HG02970 (cell line): ENCODE results near the gene EIPR1.
A peak's percentile ranks its signal among the peaks of the same experiment; 100 is the strongest.

Experiments
- ATAC-seq: cut with Tn5 transposase; IDR thresholded peaks from one replicate; pipeline ENCODE4 v1.9.1; 2021; ENCODE audit warnings: mild to moderate bottlenecking, moderate library complexity, moderate number of reproducible peaks; ENCODE audit not compliant: unreplicated experiment, low FRiP score

The EIPR1 gene

DNA sequence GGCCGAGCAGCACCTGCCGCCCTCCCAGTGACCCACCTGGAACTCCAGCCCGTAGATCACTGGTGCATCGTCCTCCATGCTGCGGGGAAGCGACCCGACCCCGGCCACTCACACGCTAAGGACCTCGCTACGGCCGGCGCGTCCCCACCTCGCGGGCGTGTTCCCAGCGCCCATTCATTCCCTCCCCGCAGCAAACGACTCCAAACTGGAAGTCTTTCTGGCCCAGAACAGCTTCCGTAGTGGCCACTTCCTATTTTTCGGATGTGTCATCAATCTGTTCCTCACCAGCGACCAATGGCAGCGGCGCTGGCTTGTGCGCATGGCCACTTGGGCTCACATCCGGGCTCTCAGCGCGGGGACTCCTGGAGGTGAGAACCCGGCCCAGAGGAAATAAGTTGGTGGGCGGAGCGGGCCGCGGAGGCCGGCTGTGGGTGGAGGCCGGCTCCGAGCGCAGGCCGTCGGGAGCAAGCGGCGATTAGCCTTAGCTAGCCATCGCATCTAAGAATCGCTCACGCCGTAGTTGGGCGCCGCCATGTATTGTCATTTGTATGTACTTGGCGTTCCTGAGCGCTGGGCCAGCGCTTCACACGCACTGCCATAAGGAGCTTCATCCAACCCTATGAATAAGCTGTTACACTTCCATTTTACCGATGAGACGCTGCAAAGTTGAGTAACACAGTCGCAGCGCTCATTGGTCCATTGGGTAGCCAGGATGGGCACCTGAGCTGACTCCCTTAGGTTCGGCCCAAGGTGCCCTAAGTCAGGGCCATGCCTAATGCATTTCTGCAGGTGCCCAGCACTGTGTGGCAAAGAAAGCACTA, at the start of gene EIPR1:
Gene EIPR1, minus strand, starts transcription at position 207 of the 821 bp plus-strand sequence. Its CDS starts 129 bp downstream, at position 78.
- peak; percentile 83 for ATAC-seq

DNA sequence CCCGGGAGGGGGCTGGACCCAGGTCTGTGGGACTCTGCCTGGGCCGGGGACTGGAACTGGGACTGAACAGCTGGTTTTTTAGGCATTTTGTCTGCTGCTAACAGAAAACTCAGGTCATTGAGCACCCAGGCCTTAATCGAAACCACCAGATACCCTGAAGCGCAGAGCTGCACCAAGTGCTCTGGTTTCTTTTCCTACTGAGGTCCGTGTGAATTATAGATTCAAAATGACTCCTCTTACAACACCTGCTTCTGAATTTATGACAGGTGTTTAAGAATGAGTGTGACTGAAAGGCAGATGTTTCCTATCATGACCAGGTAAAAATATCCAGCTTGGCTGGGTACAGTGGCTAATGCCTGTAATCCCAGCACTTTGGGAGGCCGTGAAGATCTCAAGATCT, 49.7 kb upstream of the EIPR1 start:
- ATAC-seq, result no peak

DNA sequence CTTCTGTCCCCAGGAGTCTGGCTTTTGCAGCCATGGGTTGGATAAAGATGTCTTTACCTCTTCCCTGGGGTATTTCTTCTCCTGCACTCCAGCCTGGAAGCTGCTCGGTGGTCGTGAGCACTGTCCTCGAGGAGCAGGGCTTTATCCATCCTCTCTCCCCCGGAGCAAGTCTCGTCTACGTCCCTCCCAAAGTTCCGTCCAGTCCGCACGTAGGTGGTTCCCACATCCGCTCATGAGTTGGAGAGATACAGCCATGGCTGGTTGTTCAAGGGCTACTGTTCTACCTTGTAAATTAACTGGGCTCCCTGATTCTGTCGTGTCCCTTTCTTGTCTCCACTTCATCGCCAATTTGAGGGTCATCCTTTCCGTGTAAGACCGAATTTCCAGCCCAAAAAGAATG, 49.0 kb upstream of the EIPR1 start:
- no peak for ATAC-seq

DNA sequence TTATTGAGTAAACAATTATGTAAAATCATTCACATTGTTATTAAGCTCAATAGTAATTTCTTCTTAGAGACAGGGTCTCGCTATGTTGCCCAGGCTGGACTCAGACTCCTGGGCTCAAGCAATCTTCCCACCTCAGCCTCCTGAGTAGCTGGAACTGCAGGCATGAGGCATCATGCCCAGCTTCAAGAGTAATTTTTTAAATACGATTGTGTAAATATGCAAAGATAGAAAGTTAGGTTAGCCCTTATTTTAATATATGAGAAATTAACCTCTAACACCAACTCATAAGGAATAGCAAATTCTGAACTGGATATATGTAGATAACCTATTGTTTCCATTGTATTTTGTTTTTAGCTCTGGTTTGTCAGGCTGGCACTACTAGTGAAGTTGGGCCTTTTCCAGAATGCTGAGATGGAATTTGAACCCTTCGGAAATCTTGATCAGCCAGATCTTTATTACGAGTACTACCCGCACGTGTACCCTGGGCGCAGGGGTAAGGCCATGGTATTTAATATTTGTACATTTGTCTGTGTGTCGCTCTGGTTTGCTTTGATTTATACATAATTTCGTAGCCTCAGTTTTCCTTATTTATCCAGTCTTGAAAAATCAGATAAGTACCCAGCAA, 46.7 kb upstream of the EIPR1 start:
- ATAC-seq, result no peak

DNA sequence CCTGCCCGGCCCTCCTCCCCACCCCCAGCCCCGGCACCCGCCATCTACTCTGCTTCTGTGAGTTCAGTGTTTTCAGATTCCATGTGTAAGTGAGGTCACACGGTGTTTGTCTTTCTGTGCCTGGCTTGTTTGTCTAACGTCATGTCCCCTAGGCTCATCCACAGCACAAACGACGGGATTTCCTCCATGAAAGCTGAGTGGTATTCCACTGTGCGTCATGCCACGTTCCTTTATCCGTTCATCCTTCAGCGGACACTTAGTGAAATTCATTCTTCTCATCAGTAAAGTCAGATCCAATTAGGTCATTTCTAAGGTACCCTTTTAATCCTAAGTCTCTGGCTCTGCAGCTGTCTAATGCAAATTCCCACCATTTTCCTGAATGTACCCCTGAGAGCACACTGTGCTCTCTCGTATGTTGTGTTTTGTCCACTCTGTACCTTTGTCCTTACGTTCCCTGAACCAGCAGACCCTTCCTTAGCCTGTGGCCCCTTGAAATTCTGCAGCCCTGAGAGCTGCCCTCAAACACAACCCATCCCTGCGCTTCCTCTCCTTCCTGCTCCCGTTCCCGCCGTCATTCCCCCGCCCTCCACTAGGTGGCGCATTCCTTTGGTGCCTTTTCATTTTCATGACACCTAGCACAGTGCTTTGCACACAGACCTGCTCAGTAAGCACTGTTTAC, 46.0 kb upstream of the EIPR1 start:
- no peak for ATAC-seq

DNA sequence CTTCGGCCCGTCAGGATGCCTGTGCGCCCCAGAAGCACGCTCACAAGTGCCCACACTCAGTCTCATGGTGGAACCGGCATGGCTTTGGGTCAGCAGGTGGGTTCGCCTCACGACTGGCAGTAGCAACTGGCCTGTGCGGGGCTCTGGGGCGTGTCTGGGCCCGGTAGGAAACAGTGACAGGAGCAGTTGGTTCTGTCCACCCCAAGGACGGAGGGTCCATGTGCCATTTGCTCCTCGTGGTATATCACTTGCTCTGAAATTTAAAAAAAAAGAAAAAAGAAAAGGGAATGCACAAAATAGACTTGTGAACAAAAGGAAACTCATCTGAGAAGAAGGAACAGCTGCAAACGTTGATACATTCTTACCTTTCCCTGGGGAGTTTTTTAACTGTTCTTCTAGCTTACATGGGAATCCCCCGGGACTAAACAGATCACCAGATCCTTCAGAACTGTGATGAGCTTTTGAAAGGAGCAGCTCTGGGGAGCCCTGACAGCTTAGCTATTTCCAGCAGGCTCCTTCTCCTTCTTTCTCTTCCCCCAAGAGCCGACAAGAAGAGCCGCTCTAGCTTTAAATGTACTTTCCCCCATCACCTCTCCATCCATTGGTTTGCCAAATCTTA, 44.7 kb upstream of the EIPR1 start:
- no peak for ATAC-seq

DNA sequence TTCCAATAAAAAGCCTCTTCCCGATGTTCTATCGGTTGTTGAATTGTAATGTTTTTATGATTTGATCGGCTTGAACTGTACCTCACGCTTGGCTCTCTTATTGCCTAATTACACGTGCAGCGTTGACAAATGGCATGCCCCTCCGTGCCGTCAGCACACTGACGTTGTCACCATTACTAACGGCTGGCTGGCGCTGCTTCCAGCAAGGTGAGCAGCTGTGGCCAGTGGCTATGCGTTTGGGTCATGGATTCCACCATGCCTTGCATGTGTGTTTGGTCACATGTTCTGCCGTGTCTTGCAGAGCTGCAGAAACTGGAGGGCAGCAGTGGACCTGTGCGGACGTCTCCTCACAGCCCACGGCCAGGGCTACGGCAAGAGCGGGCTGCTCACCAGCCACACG, 44.0 kb upstream of the EIPR1 start:
- ATAC-seq, result no peak

DNA sequence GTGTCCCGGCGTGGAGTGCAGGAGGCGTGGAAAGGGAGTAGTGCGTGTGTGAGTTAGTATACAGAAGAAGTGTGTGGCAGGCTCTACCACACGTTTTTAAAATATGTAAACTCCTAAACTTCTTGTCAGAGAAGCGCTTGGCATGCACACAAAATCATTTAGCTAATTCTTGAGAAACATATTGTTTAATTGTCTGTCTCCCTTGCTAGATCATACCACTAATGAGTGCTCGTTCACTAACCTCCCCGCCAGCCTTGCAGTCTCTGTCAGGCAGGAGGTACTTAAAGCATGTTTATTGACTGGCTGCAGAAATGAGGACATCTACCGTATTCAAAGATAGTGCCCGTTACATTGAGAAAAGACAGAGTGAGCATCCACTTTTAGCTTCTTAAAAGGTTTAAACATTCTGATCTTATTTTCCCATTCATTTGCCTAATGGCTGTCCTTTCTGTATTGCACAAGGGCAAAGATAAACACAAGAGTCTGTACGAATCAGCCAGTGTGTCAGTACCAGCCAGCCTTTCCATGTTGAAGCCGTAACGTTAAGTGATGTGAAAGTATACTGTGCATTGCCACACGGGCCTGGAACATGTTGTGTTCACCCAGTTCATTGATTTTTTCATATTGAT, 43.3 kb upstream of the EIPR1 start:
- ATAC-seq, result no peak

DNA sequence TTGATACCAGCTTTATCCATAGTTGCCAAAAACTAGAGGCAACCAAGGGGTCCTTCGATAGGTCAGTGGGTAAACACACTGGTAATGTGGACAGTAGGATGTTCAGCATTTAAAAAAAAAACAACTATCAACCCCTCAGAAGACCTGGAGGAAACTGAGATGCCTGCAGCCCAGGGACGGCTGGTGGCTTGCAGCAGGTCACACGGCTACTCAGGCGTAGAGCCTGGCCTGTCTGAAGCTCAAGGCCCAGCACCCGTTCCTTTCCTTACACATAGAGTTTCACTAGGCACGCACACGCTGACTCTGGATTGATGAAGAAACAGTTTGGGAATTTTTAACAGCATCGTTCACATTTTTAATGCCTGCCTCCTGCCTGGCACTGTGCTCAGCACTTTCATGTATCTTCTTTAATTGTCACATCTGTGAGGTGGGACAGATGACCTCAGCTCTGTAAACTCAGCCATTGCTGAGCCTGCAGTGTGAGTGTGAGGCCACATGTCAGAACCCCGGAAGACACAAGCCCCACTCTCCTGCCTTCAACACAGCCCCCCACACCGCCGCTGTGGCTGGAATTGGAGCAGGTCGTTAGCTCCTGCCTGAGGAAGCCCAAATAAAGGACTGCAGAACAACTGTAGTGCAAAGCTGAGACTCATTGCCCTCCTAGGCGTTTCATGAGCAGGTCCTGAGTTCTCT, 42.6 kb upstream of the EIPR1 start:
- no peak for ATAC-seq

DNA sequence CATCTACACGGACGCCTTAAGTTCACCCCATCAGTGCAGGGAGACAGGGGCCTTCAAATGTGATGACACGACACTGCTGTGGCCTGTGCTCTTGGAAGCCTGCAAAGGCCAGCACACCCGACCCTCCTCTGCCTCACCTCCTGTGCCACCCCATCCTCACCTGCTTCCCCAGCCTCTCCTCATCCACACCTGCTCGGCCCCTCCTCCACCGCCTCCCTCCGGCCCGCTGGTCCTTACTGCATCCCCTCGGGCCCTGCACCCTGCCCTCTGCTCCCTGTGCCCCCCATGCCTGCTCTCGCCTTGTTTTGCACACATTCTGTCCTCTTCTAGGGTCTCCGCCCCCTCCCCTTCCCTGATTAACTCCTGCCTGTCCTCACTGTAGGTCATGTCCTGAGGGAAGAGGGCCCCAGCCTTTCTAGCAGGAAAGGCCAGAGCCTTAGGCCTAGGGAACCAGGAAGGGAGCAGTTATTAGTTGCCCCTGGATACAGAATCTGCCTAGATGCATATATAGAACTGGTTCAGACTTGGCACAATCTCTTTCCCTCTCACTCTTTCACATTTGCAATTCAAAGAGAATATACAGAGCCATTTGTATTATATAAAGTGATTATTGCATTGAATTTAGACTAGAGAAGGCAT, 41.3 kb upstream of the EIPR1 start:
- ATAC-seq, result no peak

DNA sequence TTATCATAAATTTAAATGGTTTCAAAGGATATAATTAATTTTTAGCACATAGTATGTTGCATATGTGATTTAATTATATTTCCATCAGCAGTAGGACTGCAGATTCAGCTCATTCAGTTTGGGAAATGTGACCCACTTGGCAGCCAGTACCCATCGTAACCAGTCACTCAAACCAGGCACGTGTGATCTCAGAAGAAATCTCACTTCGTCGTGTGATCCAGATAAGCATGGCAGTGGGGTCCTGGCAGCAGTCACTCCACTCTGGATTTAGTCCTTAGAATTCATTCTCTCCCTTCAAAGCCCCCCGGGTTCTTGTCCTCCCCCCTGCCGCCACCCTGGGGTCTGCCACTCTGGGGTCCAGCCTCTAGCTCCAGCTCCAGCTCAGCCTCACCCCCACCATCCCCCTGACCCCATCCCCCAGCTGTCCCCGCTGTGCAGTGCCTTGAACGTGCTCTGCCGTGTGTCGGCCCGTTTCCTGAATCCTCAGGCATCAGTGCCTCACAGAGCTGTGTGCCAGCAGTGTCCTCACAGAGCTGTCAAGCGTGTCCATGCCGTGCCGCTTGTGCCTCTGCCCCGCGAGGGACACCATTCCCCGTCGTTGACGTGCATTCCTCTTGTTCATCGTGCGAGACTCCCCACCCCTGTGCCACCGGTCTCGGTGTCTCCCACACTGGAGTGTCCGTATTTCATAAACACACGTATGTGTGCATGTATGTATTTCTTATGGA, 36.7 kb upstream of the EIPR1 start:
- ATAC-seq, result no peak

DNA sequence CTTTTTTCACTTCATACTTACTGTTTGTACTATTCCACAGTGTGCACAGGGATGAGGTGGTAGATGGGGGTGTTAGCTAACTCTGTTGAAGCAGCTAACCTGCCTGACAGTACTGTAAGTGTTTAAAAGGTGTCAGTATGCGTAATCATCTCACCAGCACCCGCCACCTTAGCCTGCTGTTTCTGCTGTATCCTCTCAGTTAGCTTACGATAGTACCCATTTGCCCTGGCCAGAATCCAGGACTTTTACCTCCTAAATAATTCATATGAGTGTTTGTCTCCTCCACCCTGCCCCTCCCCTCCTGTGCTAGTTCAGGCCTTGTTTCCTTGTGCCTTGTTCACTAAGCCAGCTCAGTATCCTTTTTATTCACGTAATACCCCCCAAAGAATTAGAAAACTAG, 36.1 kb upstream of the EIPR1 start:
- ATAC-seq, result no peak

DNA sequence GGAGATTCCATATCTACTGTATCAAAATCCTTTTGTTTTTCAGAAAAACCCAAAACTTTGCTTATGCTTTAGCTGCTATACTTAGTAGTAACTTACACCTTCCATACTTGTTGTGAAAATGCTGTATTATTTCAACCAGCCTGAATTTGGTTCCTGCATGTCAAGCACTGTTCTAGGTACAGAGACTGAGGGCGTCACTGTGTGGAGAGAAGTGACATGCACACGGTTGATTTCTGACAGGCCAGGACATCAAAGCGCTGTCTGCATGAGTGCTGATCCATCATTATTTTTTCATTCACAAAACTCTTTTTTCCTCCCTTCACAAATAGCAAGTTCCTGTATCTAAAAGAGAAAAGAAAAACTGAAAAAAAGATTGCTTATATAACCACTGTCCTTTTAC, 33.5 kb upstream of the EIPR1 start:
- ATAC-seq, result no peak

DNA sequence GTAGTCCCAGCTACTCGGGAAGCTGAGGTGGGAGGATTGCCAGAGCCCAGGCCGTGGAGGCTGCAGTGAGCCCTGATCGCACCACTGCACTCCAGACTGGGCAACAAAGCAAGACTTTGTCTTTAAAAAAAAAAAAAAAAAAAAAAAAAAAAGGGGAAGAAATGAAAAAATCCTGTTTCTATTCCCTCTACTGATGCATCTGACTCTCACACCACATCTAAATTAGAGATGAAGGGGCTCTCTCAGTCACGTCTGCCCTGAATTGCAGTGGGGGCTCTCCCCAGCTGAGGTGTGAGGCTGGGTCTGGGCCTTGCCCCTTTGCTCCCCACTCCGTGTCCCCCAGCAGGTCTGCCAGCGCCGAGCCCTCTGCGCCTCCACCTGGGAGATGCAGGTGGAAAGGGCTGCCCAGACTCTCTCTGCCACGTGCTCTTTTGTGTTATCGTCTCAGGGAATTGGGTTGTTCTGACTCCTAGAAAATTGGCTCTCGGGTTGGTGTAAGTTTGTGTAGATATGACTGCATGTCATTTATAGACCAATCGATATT, 32.1 kb upstream of the EIPR1 start:
- no peak for ATAC-seq

DNA sequence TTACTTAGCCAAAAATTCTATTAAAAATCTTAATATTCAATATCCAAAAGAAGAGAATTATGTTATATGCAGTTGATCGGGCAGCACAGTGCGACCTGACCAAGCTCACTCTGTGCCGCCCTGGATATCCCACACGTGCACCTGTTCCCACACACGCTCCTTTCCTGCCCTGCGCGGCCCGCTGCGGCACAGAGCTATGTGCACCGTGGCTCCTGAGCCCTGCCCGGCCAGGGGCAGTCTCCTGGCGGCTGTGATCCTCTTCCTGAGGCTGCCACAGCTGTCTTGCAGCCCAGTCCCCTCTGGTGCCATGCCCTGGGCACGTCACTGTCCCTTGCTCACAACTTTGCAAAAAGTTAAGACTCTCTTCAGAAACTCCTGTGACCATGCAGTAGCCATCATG, 31.2 kb upstream of the EIPR1 start:
- no peak for ATAC-seq

DNA sequence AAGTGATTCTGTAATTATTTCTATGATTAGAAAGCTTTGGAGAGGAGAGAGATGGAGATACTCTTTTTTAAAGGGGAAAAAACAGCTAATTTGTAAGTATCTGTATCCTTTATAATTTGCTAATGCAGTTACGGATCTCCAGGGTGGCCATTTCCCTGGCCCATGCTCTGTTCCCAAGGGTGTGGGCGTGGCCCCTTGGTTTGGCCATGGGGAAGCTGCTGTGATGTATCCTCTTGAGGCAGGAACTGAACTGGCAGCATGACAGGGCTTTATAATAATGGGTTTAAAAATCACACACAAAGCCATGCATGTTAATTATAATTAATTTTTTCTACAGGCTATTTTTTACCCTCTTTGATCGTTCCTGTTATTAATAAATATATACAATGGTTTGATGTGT, 28.9 kb upstream of the EIPR1 start:
- ATAC-seq, result no peak

DNA sequence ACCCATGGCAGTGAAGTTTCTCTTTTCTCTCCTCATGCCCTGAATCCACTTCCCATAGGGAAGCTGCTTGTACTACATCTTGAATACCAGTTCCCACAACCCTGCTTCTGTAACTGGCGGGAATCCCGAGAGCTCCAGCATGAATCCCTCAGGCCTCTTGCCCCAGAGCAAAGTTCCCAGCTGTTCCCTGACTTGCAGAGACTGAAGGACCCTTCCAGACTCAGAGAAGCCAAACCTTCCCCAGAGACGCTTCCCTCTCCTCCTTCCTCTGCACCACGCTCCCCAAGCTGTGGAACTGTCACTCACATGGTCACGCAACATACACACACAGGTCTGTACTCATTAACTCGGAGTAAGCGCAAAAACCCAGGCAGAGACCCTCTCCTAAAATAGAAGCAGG, 28.3 kb upstream of the EIPR1 start:
- ATAC-seq, result no peak

DNA sequence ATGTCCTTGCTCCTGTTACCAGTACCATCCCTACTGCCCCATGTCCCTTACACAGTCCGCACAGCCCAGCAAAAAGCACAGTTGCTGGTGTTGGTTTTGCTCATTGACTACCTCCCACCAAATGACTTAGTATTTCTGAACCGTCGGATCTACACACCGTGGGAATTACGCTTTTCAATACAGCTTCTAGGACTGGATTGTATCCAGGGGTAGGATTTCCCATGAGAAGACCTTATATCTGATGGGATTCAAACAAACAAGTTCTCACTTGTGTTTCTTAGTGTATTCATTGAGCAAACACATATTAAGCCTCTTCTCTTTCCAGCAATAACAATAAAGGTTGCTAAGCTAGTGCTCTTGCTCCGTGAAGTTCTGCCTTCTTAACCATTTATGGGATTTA, 27.7 kb upstream of the EIPR1 start:
- no peak for ATAC-seq
